Astrocyte of the spinal cord (primary cell): ENCODE measurements around the gene ELMO2.

Source experiments
- DNase-seq: peaks from one replicate; pipeline ENCODE4 v3.0.0; 2011; ENCODE audit warnings: low read depth, low spot score
- H3K4me3 ChIP-seq: 2 replicates; pipeline ENCODE4 v1.5.1; 2011; ENCODE audit warnings: low read depth, mild to moderate bottlenecking, low read length, moderate library complexity
- CTCF ChIP-seq: IDR thresholded peaks from 2 replicates; pipeline ENCODE4 v1.5.1; 2012; ENCODE audit warnings: low read depth, mild to moderate bottlenecking, low read length, inconsistent platforms
- in situ Hi-C: cut with HindIII; loops from 2 replicates; pipeline ENCODE4 v1.10.0; 2017; ENCODE audit warnings: low sequenced_read_pairs

ELMO2 gene

DNA sequence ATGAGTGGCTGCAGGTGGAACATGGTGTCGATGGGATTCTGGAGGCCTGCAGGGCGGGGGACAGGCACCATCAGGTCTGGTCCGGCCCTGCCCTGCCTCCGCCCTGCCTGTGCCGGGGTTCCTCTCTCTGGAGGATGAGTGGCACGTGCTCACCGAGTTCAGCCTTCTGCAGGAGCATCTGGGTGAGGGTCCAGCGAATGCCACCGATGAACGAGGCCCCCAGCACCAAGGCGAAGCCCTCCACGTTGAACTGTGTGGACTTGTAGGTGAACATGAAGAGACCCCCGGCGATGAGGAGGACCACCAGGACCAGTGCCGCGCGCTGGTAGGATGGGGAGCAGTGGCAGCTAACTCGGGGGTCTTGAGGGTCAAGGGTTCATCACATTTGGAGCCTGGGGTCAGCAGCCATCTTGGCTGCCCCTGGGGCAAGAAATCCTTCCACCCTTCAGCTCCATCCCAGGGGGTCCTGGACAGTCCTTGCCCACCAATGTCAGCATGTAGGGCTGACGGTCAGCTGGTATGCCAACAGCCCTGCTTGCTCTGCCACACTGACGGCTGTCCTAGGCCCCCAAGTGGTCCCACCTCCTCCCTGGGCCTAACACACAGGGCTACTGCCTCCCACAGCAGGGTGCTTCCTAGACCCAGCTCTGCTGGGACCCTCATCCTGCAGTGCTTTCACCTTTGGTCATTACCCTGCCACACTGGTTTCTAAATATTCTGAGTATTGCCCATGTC lies 51.3 kb downstream of the ELMO2 start:
- in situ Hi-C loops, result no loop called here
- no peak for TF ChIP-seq CTCF
- H3K4me3 ChIP-seq, result no peak overlapping the region
- DNase-seq, result no peak

DNA sequence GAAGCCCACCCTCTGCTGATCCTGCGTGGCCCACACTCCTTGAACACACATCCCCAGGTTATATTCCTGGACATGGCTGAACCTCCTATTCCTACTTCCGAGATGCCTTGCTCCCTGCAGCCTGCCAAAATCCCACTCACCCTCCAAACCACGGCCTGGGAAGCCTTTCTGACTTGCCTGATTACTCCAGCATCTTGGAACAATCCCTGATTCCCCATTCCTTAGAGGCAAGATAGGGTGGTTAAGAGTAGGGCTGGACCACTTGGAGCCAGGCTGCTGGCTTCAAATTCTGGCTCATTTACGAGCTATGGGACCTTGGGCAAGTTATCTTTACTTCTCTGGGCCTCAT lies 52.2 kb downstream of the ELMO2 start:
- H3K4me3 ChIP-seq, result no peak overlapping the region
- no peak for DNase-seq
- in situ Hi-C loops, result no loop called here

GRCh38 chr20:46353500-46354206 lies 52.8 kb downstream of the ELMO2 start:
- no peak overlapping the region for H3K4me3 ChIP-seq
- no peak for DNase-seq
- in situ Hi-C loops, result no loop called here
- TF ChIP-seq CTCF, result no peak

More for the DNA sequence above, 52.2 kb downstream of the ELMO2 start:
- no peak for TF ChIP-seq CTCF

GRCh38 chr20:46352370-46352938 lies 54.0 kb downstream of the ELMO2 start:
- in situ Hi-C loops, result no loop called here
- no peak for DNase-seq
- TF ChIP-seq CTCF, result no peak

DNA sequence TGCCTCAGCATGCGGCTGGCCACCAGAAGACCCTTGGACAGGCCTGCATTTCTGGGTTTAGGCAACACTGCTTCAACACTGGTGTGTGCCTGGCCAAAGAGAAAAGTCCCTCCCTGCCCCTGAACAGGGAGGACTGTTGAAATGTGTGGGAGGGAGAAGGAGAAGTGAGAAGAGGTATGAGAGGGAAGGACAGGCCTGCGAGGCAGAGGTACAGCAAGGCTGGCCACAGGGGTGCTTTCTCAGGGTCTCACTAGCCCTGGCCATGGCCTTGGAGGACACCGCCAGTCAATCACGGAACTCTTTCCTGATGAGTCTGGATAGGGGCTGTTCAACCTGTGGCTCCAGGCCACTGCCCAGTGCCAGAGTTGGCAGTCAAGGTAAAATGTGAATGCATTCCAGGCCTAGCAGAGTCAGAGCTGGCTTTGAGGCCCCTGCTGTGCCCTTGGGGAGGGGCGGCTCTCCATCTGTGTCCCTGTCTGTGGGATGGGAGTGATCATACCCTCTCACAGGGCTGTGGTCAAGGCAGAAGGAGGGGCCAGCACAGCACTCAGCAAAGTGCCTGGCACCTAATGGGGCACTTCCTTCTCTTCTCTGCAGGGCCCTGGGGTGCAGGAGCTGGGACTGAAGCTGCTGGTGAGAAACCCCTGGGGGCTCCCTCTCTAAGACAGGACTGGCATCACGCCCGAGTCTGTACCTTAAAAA lies 54.9 kb downstream of the ELMO2 start:
- H3K4me3 ChIP-seq, result no peak overlapping the region
- no peak for DNase-seq
- TF ChIP-seq CTCF, result no peak
- in situ Hi-C loops, result no loop called here

More at GRCh38 chr20:46352370-46352938, 54.0 kb downstream of the ELMO2 start:
- H3K4me3 ChIP-seq, result no peak overlapping the region

DNA sequence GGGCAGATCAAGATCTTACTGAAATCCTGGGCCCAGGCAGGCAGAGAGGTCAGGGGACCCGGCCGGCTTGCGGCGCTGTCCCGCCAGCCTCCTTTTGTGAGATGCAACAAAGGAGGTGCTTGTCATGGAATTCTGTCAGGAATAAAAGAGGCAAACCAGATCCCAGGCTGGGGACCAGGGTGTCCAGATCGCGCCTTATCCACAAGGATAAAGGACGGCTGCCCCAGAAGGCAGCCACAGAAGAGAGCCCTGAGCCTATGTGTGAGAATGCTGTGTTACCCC lies 55.5 kb downstream of the ELMO2 start:
- in situ Hi-C loops, result no loop called here
- DNase-seq, result no peak
- no peak for TF ChIP-seq CTCF
- no peak overlapping the region for H3K4me3 ChIP-seq
